IMR-90 (cell line): ENCODE results near the gene BMP5. TPM values are rescaled to one million over a fixed set of nuclear protein-coding genes. Genes with fewer than 3 reads are reported as not detected.

ENCODE experiments used
- ATAC-seq: fragments of 200-7000 bp; cut with Tn5 transposase; 2 replicates; pipeline ENCODE4 v1.9.1; 2020; ENCODE audit warnings: low read depth, mild to moderate bottlenecking, moderate library complexity
- BruUV-seq: library from RNA; stranded (reverse); fragments of 400-500 nt; replicated peaks from 2 replicates; lab custom pipeline; 2021; lab: Mats Ljungman, UMichigan
- CTCF ChIA-PET: fragments of 300-600 bp; formaldehyde crosslinking; extraction: SDS; loops from one replicate; lab custom pipeline; 2021; ENCODE audit warnings: antibody characterized with exemption; lab: Yijun Ruan, JAX
- POLR2A ChIA-PET: fragments of 300-600 bp; sonication (Branson Sonifier 250); formaldehyde crosslinking; loops from one replicate; lab custom pipeline; 2022; ENCODE audit warnings: antibody characterized with exemption; ENCODE audit not compliant: unreplicated experiment; lab: Charles Lee
- DNase-seq: peaks from one replicate; pipeline ENCODE4 v3.0.0; 2013
- H2AFZ ChIP-seq: replicated peaks from 2 replicates; pipeline ENCODE3; 2013; ENCODE audit warnings: low read length, mild to moderate bottlenecking; ENCODE audit not compliant: poor library complexity
- H2AK5ac ChIP-seq: 2 replicates; pipeline ENCODE4 v1.6.1; 2013; ENCODE audit warnings: low read depth, low read length, inconsistent platforms
- H2AK9ac ChIP-seq: replicated peaks from 2 replicates; pipeline ENCODE3; 2013; ENCODE audit warnings: mild to moderate bottlenecking, low read depth, low read length, moderate library complexity; ENCODE audit not compliant: poor library complexity
- H2BK120ac ChIP-seq: 2 replicates; pipeline ENCODE4 v1.6.1; 2013; ENCODE audit warnings: low read depth, low read length, inconsistent platforms
- H2BK15ac ChIP-seq: 3 replicates; pipeline ENCODE4 v1.6.1; 2013; ENCODE audit warnings: low read depth, low read length, inconsistent platforms
- H2BK20ac ChIP-seq: 2 replicates; pipeline ENCODE4 v1.6.1; 2013; ENCODE audit warnings: low read depth, mild to moderate bottlenecking, inconsistent platforms, low read length, moderate library complexity
- H2BK5ac ChIP-seq: 2 replicates; pipeline ENCODE4 v1.6.1; 2013; ENCODE audit warnings: mild to moderate bottlenecking, low read depth, low read length, inconsistent platforms; ENCODE audit not compliant: poor library complexity, severe bottlenecking
- H3K14ac ChIP-seq: replicated peaks from 2 replicates; pipeline ENCODE4 v1.6.1; 2013; ENCODE audit warnings: low read depth, low read length, inconsistent platforms
- H3K18ac ChIP-seq: 2 replicates; pipeline ENCODE4 v1.6.1; 2013; ENCODE audit warnings: low read depth, low read length, control low read depth
- H3K23ac ChIP-seq: 2 replicates; pipeline ENCODE4 v1.6.1; 2013; ENCODE audit warnings: low read depth, low read length, inconsistent platforms
- H3K27ac ChIP-seq: 2 replicates; pipeline ENCODE4 v1.5.1; 2013; ENCODE audit warnings: mild to moderate bottlenecking, control low read depth, low read length; ENCODE audit not compliant: insufficient read depth
- H3K27me3 ChIP-seq: 2 replicates; pipeline ENCODE4 v1.6.1; 2013; ENCODE audit warnings: low read length; ENCODE audit not compliant: control insufficient read depth, insufficient read depth
- H3K36me3 ChIP-seq: 2 replicates; pipeline ENCODE4 v1.6.1; 2013; ENCODE audit warnings: low read length, mixed read lengths; ENCODE audit not compliant: control insufficient read depth, insufficient read depth
- H3K4ac ChIP-seq: 2 replicates; pipeline ENCODE4 v1.6.1; 2013; ENCODE audit warnings: low read depth, low read length, inconsistent platforms
- H3K4me1 ChIP-seq: 2 replicates; pipeline ENCODE4 v1.6.1; 2013; ENCODE audit warnings: low read length, mixed read lengths; ENCODE audit not compliant: control insufficient read depth, insufficient read depth
- H3K4me2 ChIP-seq: 2 replicates; pipeline ENCODE4 v1.6.1; 2013; ENCODE audit warnings: low read depth, mild to moderate bottlenecking, control low read depth, low read length, moderate library complexity
- H3K4me3 ChIP-seq: 2 replicates; pipeline ENCODE4 v1.5.1; 2013; ENCODE audit warnings: low read depth, mild to moderate bottlenecking, control low read depth, low read length, moderate library complexity; ENCODE audit not compliant: insufficient read depth
- H3K56ac ChIP-seq: 2 replicates; pipeline ENCODE4 v1.6.1; 2013; ENCODE audit warnings: low read length, inconsistent platforms; ENCODE audit not compliant: insufficient read depth; ENCODE audit errors: extremely low read depth
- H3K79me1 ChIP-seq, 2 experiments: 2 replicates each; pipeline ENCODE4 v1.6.1; 2013; ENCODE audit warnings: low read length in 2 of 2, inconsistent platforms in 1 of 2, low read depth in 1 of 2
- H3K9ac ChIP-seq: 2 replicates; pipeline ENCODE4 v1.6.1; 2013; ENCODE audit warnings: low read depth, low read length, control low read depth
- H3K9me1 ChIP-seq: 2 replicates; pipeline ENCODE4 v1.6.1; 2013; ENCODE audit warnings: low read length, inconsistent platforms; ENCODE audit not compliant: insufficient read depth
- H3K9me3 ChIP-seq: 2 replicates; pipeline ENCODE4 v1.6.1; 2013; ENCODE audit warnings: low read length; ENCODE audit not compliant: control insufficient read depth, insufficient read depth
- H4K20me1 ChIP-seq: 2 replicates; pipeline ENCODE4 v1.6.1; 2013; ENCODE audit warnings: low read length, inconsistent platforms; ENCODE audit not compliant: insufficient read depth
- H4K5ac ChIP-seq: 2 replicates; pipeline ENCODE4 v1.6.1; 2013; ENCODE audit warnings: mild to moderate bottlenecking, low read depth, low read length, control low read depth
- H4K8ac ChIP-seq, 2 experiments: 2 replicates each; pipeline ENCODE4 v1.6.1; 2013; ENCODE audit warnings: low read depth in 2 of 2, low read length in 2 of 2, control low read depth in 1 of 2, inconsistent platforms in 1 of 2
- H4K91ac ChIP-seq: 2 replicates; pipeline ENCODE4 v1.6.1; 2013; ENCODE audit warnings: low read depth, low read length, inconsistent platforms; ENCODE audit not compliant: insufficient read depth
- BHLHE40 ChIP-seq: fragments of 150-350 bp; IDR thresholded peaks from 2 replicates; pipeline ENCODE4 v1.6.1; 2016; ENCODE audit warnings: mild to moderate bottlenecking, low read depth, low read length
- CEBPB ChIP-seq: IDR thresholded peaks from 2 replicates; pipeline ENCODE4 v1.6.1; 2012; ENCODE audit warnings: low read depth, low read length, improper control_type of control experiment
- CHD1 ChIP-seq: IDR thresholded peaks from 2 replicates; pipeline ENCODE4 v1.6.1; 2012; ENCODE audit warnings: low read depth, low read length, improper control_type of control experiment
- ELK1 ChIP-seq: fragments of 150-350 bp; IDR thresholded peaks from 2 replicates; pipeline ENCODE4 v1.6.1; 2016; ENCODE audit warnings: low read depth, mild to moderate bottlenecking, low read length, moderate library complexity, borderline replicate concordance
- FOS ChIP-seq: fragments of 150-350 bp; IDR thresholded peaks from 2 replicates; pipeline ENCODE4 v1.6.1; 2016; ENCODE audit warnings: low read depth, low read length
- MAFK ChIP-seq: IDR thresholded peaks from 2 replicates; pipeline ENCODE4 v1.6.1; 2012; ENCODE audit warnings: low read depth, low read length, improper control_type of control experiment
- MAZ ChIP-seq: IDR thresholded peaks from 2 replicates; pipeline ENCODE4 v1.6.1; 2012; ENCODE audit warnings: low read depth, mild to moderate bottlenecking, low read length, improper control_type of control experiment, moderate library complexity, borderline replicate concordance
- MXI1 ChIP-seq: IDR thresholded peaks from 2 replicates; pipeline ENCODE4 v1.6.1; 2012; ENCODE audit warnings: low read depth, mild to moderate bottlenecking, low read length, moderate library complexity, borderline replicate concordance
- NFE2L2 ChIP-seq: fragments of 150-350 bp; IDR thresholded peaks from 2 replicates; pipeline ENCODE4 v1.6.1; 2016; ENCODE audit warnings: low read depth, mild to moderate bottlenecking, low read length
- POLR2A ChIP-seq: IDR thresholded peaks from 2 replicates; pipeline ENCODE4 v1.6.1; 2012; ENCODE audit warnings: mild to moderate bottlenecking, low read depth, low read length
- RAD21 ChIP-seq: IDR thresholded peaks from 2 replicates; pipeline ENCODE4 v1.6.1; 2012; ENCODE audit warnings: low read length, improper control_type of control experiment
- RCOR1 ChIP-seq: IDR thresholded peaks from 2 replicates; pipeline ENCODE4 v1.6.1; 2012; ENCODE audit warnings: mild to moderate bottlenecking, low read length, improper control_type of control experiment; ENCODE audit not compliant: insufficient replicate concordance
- RFX5 ChIP-seq: IDR thresholded peaks from 2 replicates; pipeline ENCODE4 v1.8.0; 2012; ENCODE audit warnings: low read depth, mild to moderate bottlenecking, low read length, moderate library complexity
- SMC3 ChIP-seq: fragments of 150-350 bp; IDR thresholded peaks from 2 replicates; pipeline ENCODE4 v1.6.1; 2016; ENCODE audit warnings: low read depth, mild to moderate bottlenecking, antibody characterized with exemption, low read length, moderate library complexity
- WGBS, 2 experiments: methylation state at CpG; one replicate each; pipeline versions ENCODE4 v1.1.5 to v1.1.7; 2013; ENCODE audit warnings: missing lambda C conversion rate in 2 of 2; ENCODE audit not compliant: insufficient read length in 1 of 2; ENCODE audit errors: extremely low coverage in 2 of 2; 5-methylcytosine and 5-hydroxymethylcytosine counted together
- dilution Hi-C: fragments of 300-500 bp; cut with HindIII; formaldehyde crosslinking; loops from one replicate; pipeline ENCODE4 v1.14.3; 2018; ENCODE audit warnings: low sequenced_read_pairs; ENCODE audit not compliant: unreplicated experiment
- in situ Hi-C: fragments of 300-500 bp; cut with MboI; formaldehyde crosslinking; loops from 3 replicates; pipeline ENCODE4 v1.14.3; 2019; ENCODE audit warnings: low sequenced_read_pairs, inconsistent platforms, mixed read lengths
- intact Hi-C: fragments of 100-400 bp; cut with micrococcal nuclease; formaldehyde crosslinking; loops from 2 replicates; pipeline ENCODE4 v1.10.0; 2022
- polyA plus RNA-seq, 3 experiments: library from polyadenylated mRNA; depleted of rRNA; stranded (reverse); fragments of >200 nt; gene quantifications; 2 replicates each; pipeline ENCODE4 v1.2.3, GENCODE V29; 2012; ENCODE audit warnings: low replicate concordance in 1 of 3
- total RNA-seq: library from RNA; depleted of rRNA; stranded (reverse); fragments of >200 nt; gene quantifications from 2 replicates; pipeline ENCODE4 v1.2.3, GENCODE V29; 2012
- TF ChIP-seq, protein P1 (sequence below): conservative IDR thresholded peaks from 2 replicates; pipeline ENCODE4 v1.5.1; 2012; ENCODE audit warnings: mild to moderate bottlenecking, low read depth, low read length, improper control_type of control experiment
- TF ChIP-seq, protein P2 (sequence below): fragments of 150-350 bp; IDR thresholded peaks from 2 replicates; pipeline ENCODE4 v1.6.1; 2017; ENCODE audit warnings: mild to moderate bottlenecking, antibody characterized with exemption, low read length, low read depth

Gene BMP5
- total and polyA plus RNA-seq, 2 of the 4 experiments (the other 2 are of a cell fraction) = under 0.01 to 0.02 TPM

DNA sequence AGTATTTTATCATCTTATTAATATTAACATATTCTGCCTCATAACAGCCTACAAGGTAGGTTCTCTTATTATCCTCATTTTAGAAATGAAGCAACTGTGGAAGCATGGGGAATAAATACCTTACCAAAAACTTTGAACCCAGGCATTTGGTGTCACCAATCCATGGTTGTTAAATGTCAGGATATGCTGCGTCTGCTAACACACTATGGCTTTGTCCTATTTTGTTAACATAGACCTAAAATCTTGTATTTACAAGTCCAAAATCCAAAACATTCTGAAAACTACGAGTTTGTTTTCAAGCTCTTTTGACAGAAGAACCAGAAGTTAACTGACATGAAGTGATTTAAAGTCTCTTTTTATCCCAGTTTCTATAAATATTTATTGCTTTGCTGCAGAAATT, 53.4 kb downstream of the BMP5 start:
- Histone ChIP-seq H3K9me1 (no peaks in the 10 kb centered on the region), H3K9ac (no peak overlapping the region), H3K4me2 (no peak overlapping the region), H3K14ac (no peak overlapping the region), H2BK5ac (no peak overlapping the region), H3K9me3 (no peaks in the 10 kb centered on the region), H4K8ac (no peak overlapping the region), H3K36me3 (no peaks in the 10 kb centered on the region), H3K56ac (no peak overlapping the region), H3K27ac (no peak overlapping the region), H3K79me1 (no peaks in the 10 kb centered on the region), H4K5ac (no peak overlapping the region), H2BK120ac (no peak overlapping the region), H2AFZ (no peak overlapping the region), H2AK5ac (no peak overlapping the region), H3K27me3 (no peaks in the 10 kb centered on the region), H3K4me1 (0 out of 2 replicates have a peak, but pooled peaks cover 1% of the 10 kb centered on the region), H3K18ac (no peak overlapping the region; the same call in 1 of the 2 replicates), H3K4me3 (no peak overlapping the region), H4K91ac (no peak overlapping the region), H3K4ac (no peak overlapping the region), H4K20me1 (no peaks in the 10 kb centered on the region), H2BK20ac (no peak overlapping the region), H2BK15ac (no peak overlapping the region), H2AK9ac (no peak overlapping the region), H3K23ac (no peak overlapping the region)
- BruUV-seq = no TSS peak
- in situ Hi-C loops (no loop called here), dilution Hi-C loops (no loop called here), intact Hi-C loops (no loop called here)
- DNase-seq = no peak
- ChIA-PET CTCF (no interaction called here), POLR2A (no interaction called here)
- WGBS, 2 experiments = no CpG with 5 or more reads among the region's 2 CpGs
- no peak for ATAC-seq
- TF ChIP-seq CEBPB = no peak
- TF ChIP-seq FOS = no peak
- no peak for TF ChIP-seq RFX5
- TF ChIP-seq, protein P1, sequence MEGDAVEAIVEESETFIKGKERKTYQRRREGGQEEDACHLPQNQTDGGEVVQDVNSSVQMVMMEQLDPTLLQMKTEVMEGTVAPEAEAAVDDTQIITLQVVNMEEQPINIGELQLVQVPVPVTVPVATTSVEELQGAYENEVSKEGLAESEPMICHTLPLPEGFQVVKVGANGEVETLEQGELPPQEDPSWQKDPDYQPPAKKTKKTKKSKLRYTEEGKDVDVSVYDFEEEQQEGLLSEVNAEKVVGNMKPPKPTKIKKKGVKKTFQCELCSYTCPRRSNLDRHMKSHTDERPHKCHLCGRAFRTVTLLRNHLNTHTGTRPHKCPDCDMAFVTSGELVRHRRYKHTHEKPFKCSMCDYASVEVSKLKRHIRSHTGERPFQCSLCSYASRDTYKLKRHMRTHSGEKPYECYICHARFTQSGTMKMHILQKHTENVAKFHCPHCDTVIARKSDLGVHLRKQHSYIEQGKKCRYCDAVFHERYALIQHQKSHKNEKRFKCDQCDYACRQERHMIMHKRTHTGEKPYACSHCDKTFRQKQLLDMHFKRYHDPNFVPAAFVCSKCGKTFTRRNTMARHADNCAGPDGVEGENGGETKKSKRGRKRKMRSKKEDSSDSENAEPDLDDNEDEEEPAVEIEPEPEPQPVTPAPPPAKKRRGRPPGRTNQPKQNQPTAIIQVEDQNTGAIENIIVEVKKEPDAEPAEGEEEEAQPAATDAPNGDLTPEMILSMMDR = no peak
- no peak for TF ChIP-seq MAFK
- TF ChIP-seq SMC3 = no peak
- TF ChIP-seq MXI1 = no peak
- no peak for TF ChIP-seq ELK1
- TF ChIP-seq RCOR1 = no peak
- no peak for TF ChIP-seq RAD21
- no peak for TF ChIP-seq POLR2A
- TF ChIP-seq NFE2L2 = no peak
- TF ChIP-seq CHD1 = no peak
- no peak for TF ChIP-seq MAZ
- TF ChIP-seq BHLHE40 = no peak
- TF ChIP-seq, protein P2, sequence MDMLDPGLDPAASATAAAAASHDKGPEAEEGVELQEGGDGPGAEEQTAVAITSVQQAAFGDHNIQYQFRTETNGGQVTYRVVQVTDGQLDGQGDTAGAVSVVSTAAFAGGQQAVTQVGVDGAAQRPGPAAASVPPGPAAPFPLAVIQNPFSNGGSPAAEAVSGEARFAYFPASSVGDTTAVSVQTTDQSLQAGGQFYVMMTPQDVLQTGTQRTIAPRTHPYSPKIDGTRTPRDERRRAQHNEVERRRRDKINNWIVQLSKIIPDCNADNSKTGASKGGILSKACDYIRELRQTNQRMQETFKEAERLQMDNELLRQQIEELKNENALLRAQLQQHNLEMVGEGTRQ = no peak
